GM08714 (cell line): ENCODE measurements around the gene CCDC192.
"Not testable (repeated sequence)": the region's sequence is repeated elsewhere in the genome, so short reads cannot be mapped to it uniquely, and the experiment has no call there.

Experiments
- H3K4me3 ChIP-seq: fragments of 200-500 bp; sonication (Bioruptor generic); 2 replicates; pipeline ENCODE4 v1.5.1; 2014; ENCODE audit warnings: mild to moderate bottlenecking, low read length, inconsistent platforms
- ZNF274 ChIP-seq: IDR thresholded peaks from 2 replicates; pipeline ENCODE4 v1.6.1; 2012; ENCODE audit warnings: mild to moderate bottlenecking, low read depth, low read length

CCDC192 gene

DNA sequence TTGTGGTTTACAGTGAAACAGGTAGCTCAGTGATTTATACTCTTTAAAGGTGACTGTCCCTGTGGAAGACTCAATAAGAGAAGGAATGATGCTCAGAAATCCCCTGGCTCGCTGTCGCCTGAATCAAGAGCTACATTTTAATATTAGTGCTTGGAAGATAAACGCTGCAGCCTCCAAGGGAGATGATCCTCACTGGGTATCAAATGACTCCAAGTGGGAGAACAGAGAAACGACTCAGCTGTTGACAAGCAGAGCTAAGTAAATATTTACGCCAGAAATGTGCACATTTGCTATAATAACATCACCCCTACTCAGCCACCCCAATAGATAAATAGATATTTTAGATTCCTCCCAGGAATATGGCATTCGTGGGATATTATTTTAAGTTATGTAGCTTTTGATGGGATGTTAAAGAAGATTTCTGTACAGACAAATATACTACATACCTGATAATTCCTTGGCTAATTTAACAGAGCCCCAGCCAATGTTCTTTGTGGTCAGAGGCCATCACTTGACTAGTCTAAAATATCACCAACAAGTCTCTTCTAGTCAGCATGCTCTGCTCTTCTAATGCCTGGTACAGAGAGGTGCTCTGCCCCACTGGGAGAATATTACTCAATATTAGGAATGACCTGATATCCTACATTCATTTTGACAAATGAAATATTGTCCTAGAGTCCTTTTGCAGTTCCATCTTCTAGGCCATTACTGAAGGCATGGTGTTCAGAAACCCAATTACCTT lies 18.3 kb upstream of the CCDC192 start:
- no peak for TF ChIP-seq ZNF274
- H3K4me3 ChIP-seq, result no peak overlapping the region

DNA sequence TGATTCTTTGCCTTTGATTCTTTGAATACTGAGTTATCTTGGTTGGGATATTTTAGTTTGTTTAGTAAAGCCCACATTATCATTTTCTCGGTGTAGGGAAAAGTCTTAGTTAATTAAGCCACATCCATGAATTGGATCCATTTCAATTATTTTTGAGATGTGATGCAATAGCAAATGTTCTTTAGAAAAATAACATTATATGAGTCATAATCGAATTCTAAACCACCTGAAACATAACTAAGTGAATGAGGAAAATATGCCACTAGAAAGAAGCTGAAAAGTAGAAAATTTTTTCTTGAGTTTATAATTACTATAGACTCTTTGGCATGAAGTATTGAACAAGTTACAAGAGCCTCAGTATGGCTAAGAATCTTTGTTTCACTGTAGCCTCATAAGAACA lies 17.5 kb upstream of the CCDC192 start:
- no peak overlapping the region for H3K4me3 ChIP-seq
- TF ChIP-seq ZNF274, result no peak

DNA sequence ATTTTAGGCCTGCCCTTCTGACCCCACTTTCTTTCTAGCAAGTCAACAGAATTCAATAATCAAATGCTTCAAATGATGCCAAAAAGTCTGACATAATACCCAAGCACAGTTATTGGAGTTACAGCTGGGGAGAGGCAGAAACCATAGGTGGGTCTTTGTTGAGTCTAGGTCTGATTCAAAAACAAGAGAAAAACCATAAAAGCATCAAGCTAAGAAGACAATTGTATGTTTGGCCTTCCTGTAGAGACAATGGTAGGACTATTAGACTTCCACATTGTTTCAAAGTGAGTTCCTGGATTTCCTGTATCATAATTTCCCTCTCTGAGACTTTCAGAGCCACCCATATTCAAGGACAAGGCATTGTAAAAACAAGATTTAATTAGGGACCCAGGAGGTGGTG lies 16.8 kb upstream of the CCDC192 start:
- no peak overlapping the region for H3K4me3 ChIP-seq
- no peak for TF ChIP-seq ZNF274

GRCh38 chr5:127694518-127695171 lies 8.5 kb upstream of the CCDC192 start:
- no peak for TF ChIP-seq ZNF274
- H3K4me3 ChIP-seq, result no peak overlapping the region

GRCh38 chr5:127695346-127695745 lies 7.8 kb upstream of the CCDC192 start:
- H3K4me3 ChIP-seq, result no peak overlapping the region
- no peak for TF ChIP-seq ZNF274

- no peak for TF ChIP-seq ZNF274
- H3K4me3 ChIP-seq, result no peak overlapping the region
These were observed 6.5 kb upstream of the CCDC192 start for GRCh38 chr5:127696683-127697082.

- H3K4me3 ChIP-seq, result no peak overlapping the region
These were observed 5.1 kb upstream of the CCDC192 start for GRCh38 chr5:127697894-127698600.

GRCh38 chr5:127699416-127699815 lies 3.8 kb upstream of the CCDC192 start:
- no peak for TF ChIP-seq ZNF274

More at GRCh38 chr5:127697894-127698600, 5.1 kb upstream of the CCDC192 start:
- no peak for TF ChIP-seq ZNF274

DNA sequence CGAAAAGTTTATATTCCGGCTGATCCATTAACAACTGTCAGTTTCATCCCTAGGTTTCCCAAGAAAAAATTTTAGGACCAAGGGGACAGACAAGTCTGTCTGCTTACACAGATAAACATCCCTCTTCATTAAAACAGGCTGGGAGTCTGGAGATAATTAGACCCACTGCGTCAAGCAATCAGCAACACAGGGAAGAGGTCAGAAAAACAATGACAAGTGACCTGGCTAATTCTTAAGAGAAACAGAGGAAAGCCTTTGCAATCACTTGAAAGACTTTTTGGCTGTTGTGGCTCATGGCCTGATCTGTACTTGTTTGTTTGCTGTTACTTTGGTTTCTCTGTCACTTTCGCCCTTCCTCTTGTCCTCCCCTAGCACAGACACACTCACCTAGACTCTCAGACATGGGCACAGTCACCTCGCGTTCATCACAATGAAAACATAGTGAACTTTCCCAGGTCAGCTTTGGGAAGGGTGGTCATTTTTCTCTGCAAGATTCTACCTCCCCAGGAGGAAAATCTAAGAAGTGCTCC lies 2.9 kb upstream of the CCDC192 start:
- no peak overlapping the region for H3K4me3 ChIP-seq
- TF ChIP-seq ZNF274, result no peak

More at GRCh38 chr5:127699416-127699815, 3.8 kb upstream of the CCDC192 start:
- H3K4me3 ChIP-seq, result no peak overlapping the region

DNA sequence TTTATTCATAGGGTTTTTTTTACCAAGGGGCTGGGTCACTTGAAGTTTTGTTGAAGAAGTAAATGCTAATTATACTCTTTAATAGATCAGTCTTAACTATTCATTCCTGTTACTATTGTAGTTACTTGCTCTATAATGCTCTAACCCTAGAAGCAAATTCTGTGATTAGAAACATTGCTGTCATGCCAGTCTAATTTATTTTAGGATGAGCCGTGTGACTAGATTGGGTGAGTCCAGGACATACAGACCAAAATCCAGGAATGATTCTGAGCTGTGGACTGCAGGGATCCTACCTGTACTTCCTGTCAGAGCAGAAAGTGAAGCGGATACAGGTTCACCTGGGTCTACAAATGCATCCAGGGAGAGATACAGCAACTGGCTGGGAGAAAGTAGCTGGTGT lies 757 bp upstream of the CCDC192 start:
- TF ChIP-seq ZNF274, result no peak
- no peak overlapping the region for H3K4me3 ChIP-seq

DNA sequence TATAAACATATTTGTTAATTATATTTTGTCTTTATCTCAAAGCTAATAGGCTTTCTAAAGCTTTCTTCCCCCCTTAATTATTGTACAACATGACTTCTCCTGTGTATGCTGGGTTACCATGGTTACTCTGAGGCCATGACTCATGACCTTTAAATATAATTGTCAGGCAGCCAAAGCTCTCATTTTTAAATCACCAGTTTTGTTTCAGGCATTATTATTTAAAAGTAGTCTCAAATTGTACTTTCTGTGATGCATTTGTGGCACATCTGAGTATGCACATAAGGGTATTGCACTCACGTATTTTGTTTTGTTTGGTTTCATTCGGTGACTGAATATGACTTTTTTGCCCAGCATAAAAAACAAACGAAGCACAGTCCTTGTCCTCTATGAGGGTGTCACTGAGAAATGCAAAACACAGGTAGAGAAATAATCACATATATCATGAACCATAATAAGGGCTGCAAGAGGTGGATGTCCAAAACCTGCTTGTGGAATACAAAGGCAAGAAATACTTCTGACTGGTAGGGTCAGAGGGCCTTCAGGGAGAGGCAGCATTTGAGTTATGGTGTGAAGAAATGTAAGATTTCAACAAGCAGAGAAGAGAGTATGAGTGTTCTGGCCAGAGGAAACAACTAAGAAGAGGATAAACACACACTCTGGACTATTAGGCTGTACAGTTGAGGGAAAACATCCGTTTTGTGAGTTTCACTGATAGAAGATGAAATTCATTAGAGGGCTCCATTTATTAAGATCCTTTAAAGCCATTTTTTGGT lies 2.1 kb downstream of the CCDC192 start:
- no peak for TF ChIP-seq ZNF274
- H3K4me3 ChIP-seq, result no peak overlapping the region

DNA sequence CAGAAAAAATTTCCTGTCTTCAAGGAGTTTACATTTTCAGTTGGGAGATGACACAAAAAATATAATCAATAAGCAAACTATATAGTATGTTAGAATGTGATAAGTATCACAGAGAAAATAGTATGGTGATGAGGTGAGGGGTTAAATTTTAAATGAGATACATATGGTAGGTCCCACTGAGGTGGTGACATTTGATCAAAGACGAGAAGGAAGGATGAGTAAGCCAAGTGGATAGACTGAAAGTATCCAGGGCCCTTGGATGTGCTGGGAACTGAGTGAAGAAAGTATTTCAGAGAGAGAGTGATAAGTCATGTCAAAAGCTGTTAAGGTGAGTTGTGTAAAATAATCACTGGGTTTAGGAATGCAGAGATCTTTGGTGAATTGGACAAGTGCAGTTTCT lies 3.5 kb downstream of the CCDC192 start:
- no peak for TF ChIP-seq ZNF274
- H3K4me3 ChIP-seq, result no peak overlapping the region

DNA sequence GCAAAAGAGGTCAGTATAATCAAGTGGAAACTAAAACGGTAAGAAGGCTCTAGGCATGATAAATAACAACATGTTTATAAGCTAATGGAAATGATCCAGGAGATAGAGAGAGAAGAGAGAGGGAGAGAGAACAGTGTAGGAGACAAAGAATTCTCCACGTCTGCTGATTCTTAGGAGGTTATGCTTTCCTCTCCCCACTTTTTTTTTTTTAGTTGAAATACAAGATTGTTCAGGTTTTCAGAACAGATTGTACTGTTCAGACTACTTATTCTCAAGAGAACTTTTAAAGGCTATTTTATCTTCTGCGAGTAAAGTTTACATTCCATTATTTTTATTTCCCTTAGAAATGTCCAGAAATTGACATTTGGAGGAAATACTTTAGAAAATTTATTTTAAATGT lies 4.0 kb downstream of the CCDC192 start:
- no peak overlapping the region for H3K4me3 ChIP-seq
- TF ChIP-seq ZNF274, result no peak

DNA sequence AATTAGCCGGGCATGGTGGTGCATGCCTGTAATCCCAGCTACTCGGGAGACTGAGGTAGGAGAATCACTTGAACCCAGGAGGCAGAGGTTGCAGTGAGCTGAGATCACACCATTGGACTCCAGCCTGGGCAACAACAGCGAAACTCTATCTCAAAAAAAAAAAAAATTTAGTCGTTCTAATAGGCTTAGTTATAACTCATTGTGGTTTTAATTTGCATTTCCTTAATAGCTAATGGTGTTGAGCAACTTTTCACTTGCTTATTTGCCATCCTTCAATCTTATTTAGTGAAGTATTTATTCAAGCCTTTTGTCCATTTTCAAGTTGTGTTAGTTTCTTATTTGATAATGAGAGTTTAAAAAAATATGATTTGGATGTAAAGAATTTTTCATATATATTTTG lies 9.9 kb downstream of the CCDC192 start:
- H3K4me3 ChIP-seq, result not testable (repeated sequence)
